ENCODE data around the gene BTBD18. TPM values are rescaled to one million over a fixed set of nuclear protein-coding genes. Genes with fewer than 3 reads are reported as not detected.
A peak's percentile ranks its signal among the peaks of the same experiment; 100 is the strongest.

Gene BTBD18
- total RNA-seq, 1 donor from 2014 or later = not detected

DNA sequence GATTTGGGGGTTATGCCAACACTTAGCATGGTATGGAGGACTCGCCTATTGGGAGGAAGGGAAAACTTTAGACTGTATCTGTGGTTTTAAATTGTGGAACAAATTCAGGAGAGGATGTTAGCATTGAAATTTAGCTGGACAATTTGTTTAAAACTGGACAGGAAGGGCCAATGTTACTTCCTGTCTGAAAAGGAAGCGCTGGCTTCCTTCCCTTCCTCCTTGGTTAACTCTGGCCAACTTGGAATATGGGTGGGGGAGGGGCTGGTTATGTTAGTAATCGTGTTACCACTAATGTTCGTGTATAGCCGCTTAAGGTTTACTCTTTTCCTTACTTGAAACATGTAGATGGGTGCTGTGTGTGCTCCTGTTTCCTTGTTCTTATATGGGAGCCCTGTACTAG, 23.9 kb upstream of the BTBD18 start:
- H3K27ac Mint-ChIP-seq (ENCODE audit: unreplicated experiment) = peak overlapping the region; percentile 84
- H3K36me3 Mint-ChIP-seq (ENCODE audit: low read depth) = peaks cover 2% of the 10 kb centered on the region
- TF ChIP-seq, protein P1, sequence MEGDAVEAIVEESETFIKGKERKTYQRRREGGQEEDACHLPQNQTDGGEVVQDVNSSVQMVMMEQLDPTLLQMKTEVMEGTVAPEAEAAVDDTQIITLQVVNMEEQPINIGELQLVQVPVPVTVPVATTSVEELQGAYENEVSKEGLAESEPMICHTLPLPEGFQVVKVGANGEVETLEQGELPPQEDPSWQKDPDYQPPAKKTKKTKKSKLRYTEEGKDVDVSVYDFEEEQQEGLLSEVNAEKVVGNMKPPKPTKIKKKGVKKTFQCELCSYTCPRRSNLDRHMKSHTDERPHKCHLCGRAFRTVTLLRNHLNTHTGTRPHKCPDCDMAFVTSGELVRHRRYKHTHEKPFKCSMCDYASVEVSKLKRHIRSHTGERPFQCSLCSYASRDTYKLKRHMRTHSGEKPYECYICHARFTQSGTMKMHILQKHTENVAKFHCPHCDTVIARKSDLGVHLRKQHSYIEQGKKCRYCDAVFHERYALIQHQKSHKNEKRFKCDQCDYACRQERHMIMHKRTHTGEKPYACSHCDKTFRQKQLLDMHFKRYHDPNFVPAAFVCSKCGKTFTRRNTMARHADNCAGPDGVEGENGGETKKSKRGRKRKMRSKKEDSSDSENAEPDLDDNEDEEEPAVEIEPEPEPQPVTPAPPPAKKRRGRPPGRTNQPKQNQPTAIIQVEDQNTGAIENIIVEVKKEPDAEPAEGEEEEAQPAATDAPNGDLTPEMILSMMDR (IDR thresholded peaks at IDR 0.05) = no peak
- H3K4me1 Mint-ChIP-seq (ENCODE audit: low read depth) = peaks cover 84% of the 10 kb centered on the region
- H3K27me3 Mint-ChIP-seq (ENCODE audit: low read depth) = no peaks in the 10 kb centered on the region
- peak overlapping the region; percentile 37 for H3K4me3 Mint-ChIP-seq (ENCODE audit: unreplicated experiment)
- no peaks in the 10 kb centered on the region for H3K9me3 Mint-ChIP-seq (ENCODE audit: low read depth)
- DNase-seq (ENCODE audit: low spot score) = no peak

DNA sequence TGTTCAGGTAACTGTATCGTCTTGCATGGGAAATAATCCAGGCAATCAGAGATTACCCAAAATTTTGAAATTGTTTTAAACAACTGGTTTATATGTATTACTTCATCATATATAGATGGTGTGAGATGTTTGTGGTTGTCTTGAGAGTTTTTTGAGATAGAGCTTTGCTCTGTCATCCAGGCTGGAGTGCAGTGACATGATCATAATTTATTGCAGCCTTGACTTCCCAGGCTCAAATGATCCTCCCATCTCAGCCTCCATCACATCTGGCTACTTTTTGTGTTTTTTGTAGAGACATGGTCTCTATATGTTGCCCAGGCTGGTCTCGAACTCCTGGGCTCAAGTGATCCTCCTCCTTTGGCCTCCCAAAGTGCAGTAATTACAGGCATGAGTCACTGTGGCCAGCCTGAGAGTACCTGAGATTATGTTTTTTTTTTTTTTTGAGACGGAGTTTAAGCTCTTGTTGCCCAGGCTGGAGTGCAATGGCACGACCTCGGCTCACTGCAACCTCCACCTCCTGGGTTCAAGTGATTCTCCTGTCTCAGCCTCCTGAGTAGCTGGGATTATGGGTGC, 21.5 kb upstream of the BTBD18 start:
- no peak for DNase-seq (ENCODE audit: low spot score)
- H3K9me3 Mint-ChIP-seq (ENCODE audit: low read depth) = no peaks in the 10 kb centered on the region
- TF ChIP-seq, protein P1 (IDR thresholded peaks at IDR 0.05) = no peak
- H3K4me1 Mint-ChIP-seq (ENCODE audit: low read depth) = peaks cover 73% of the 10 kb centered on the region
- peak overlapping the region; percentile 68 for H3K27ac Mint-ChIP-seq (ENCODE audit: unreplicated experiment)
- H3K36me3 Mint-ChIP-seq (ENCODE audit: low read depth) = peaks cover 2% of the 10 kb centered on the region
- H3K4me3 Mint-ChIP-seq (ENCODE audit: unreplicated experiment) = no peak overlapping the region
- no peaks in the 10 kb centered on the region for H3K27me3 Mint-ChIP-seq (ENCODE audit: low read depth)

DNA sequence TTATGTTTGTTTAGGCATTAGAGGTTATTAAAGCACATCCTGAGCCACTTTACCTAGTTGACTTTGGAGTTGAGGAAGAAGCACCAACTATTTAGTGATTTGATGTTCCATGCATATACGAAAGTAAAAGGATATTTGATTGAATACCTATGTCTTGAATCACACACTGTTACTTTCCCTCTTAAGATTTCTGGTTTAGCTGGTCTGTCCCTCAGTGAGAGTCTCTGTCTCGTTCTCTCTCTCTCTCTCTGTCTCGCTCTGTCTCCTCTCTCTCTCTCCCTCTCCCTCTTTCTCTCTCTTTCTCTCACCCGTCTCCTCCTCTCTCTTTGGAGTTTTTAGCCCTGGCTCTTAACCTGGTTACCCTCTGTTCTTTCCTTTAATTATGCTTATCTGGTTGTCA, 20.9 kb upstream of the BTBD18 start:
- Mint-ChIP-seq H3K27ac (ENCODE audit: unreplicated experiment) (peak overlapping the region; percentile 62), H3K9me3 (ENCODE audit: low read depth) (no peaks in the 10 kb centered on the region), H3K27me3 (ENCODE audit: low read depth) (no peaks in the 10 kb centered on the region), H3K4me1 (ENCODE audit: low read depth) (peaks cover 70% of the 10 kb centered on the region), H3K4me3 (ENCODE audit: unreplicated experiment) (no peak overlapping the region), H3K36me3 (ENCODE audit: low read depth) (peaks cover 2% of the 10 kb centered on the region)
- DNase-seq (ENCODE audit: low spot score) = no peak
- TF ChIP-seq, protein P1 (IDR thresholded peaks at IDR 0.05) = no peak

DNA sequence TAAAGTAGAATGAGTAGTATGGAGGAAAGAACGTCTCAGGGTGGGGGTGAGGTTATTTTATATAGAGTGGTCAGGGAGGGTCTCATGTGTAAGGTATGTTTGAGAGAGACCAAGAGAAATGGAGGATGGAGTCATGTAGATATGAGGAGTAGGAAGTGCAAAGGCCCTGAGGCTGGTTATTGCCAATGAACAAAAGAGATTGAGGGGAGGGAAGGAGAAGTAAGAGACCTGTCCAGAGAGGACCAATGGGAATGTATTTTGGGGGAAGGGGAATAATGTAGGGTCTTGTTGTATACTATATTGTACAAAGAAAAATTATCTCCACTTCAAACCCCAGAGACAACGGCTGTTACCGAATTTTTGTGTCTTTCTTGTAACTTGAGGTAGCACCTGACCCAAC, 19.7 kb upstream of the BTBD18 start:
- peaks cover 67% of the 10 kb centered on the region for H3K4me1 Mint-ChIP-seq (ENCODE audit: low read depth)
- H3K27me3 Mint-ChIP-seq (ENCODE audit: low read depth) = no peaks in the 10 kb centered on the region
- H3K9me3 Mint-ChIP-seq (ENCODE audit: low read depth) = no peaks in the 10 kb centered on the region
- H3K4me3 Mint-ChIP-seq (ENCODE audit: unreplicated experiment) = no peak overlapping the region
- peak overlapping the region; percentile 42 for H3K27ac Mint-ChIP-seq (ENCODE audit: unreplicated experiment)
- H3K36me3 Mint-ChIP-seq (ENCODE audit: low read depth) = peaks cover 2% of the 10 kb centered on the region
- TF ChIP-seq, protein P1 (IDR thresholded peaks at IDR 0.05) = no peak
- DNase-seq (ENCODE audit: low spot score) = no peak

DNA sequence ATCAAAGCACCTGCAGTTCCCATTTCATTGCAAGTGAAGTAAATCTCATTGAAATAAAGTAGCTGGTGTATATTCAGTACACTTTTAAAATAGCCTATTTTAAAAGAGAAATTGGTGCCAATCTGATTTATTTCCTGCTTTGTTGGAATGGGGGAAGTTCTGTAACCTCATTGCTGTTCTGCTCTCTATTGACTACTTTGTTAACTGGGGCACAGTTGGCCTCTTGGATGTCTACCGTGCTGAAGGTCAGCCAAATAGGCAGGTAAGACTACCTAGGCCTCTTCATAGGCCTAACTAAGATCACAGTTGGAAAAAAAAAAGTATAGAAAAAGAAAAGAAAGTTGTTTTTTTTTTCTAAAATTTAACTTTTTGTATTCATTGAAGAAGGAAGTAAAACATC, 19.2 kb upstream of the BTBD18 start:
- no peak for DNase-seq (ENCODE audit: low spot score)
- H3K4me1 Mint-ChIP-seq (ENCODE audit: low read depth) = peaks cover 66% of the 10 kb centered on the region
- TF ChIP-seq, protein P1 (IDR thresholded peaks at IDR 0.05) = no peak
- H3K27me3 Mint-ChIP-seq (ENCODE audit: low read depth) = no peaks in the 10 kb centered on the region
- no peak overlapping the region for H3K27ac Mint-ChIP-seq (ENCODE audit: unreplicated experiment)
- H3K36me3 Mint-ChIP-seq (ENCODE audit: low read depth) = peaks cover 2% of the 10 kb centered on the region
- no peaks in the 10 kb centered on the region for H3K9me3 Mint-ChIP-seq (ENCODE audit: low read depth)
- no peak overlapping the region for H3K4me3 Mint-ChIP-seq (ENCODE audit: unreplicated experiment)
